Liver (tissue), 9 donors: ENCODE measurements around the gene COL3A1. TPM values are rescaled to one million over a fixed set of nuclear protein-coding genes. Genes with fewer than 3 reads are reported as not detected.

ENCODE experiments used
- DNase-seq: peaks from one replicate; pipeline ENCODE4 v3.0.0-alpha.2; 2017; ENCODE audit warnings: low spot score
- H3K27ac ChIP-seq, 2 donors: one replicate each; pipeline ENCODE4 v1.7.0; 2013; ENCODE audit warnings: inconsistent platforms in 2 of 2, low read length in 2 of 2, control low read depth in 1 of 2, low read depth in 1 of 2, mild to moderate bottlenecking in 1 of 2
- H3K27me3 ChIP-seq, 4 donors: one replicate each; pipeline versions ENCODE4 v1.6.1 to v1.7.0; 2013; ENCODE audit warnings: low read length in 3 of 4, inconsistent platforms in 1 of 4, mild to moderate bottlenecking in 1 of 4, moderate library complexity in 1 of 4; ENCODE audit not compliant: control insufficient read depth in 4 of 4, insufficient read depth in 4 of 4
- H3K36me3 ChIP-seq, 4 donors: one replicate each; pipeline versions ENCODE4 v1.6.1 to v1.7.0; 2013; ENCODE audit warnings: low read length in 3 of 4, mild to moderate bottlenecking in 3 of 4, low read depth in 1 of 4, moderate library complexity in 1 of 4; ENCODE audit not compliant: control insufficient read depth in 4 of 4, insufficient read depth in 3 of 4
- H3K4me1 ChIP-seq, 4 donors: one replicate each; pipeline versions ENCODE4 v1.6.1 to v1.7.0; 2013; ENCODE audit warnings: low read length in 3 of 4, mild to moderate bottlenecking in 3 of 4, moderate library complexity in 1 of 4; ENCODE audit not compliant: control insufficient read depth in 4 of 4, insufficient read depth in 4 of 4
- H3K4me3 ChIP-seq, 3 donors: one replicate each; pipeline versions ENCODE4 v1.6.1 to v1.7.0; 2013; ENCODE audit warnings: low read length in 3 of 3, control low read depth in 1 of 3, low read depth in 1 of 3, mild to moderate bottlenecking in 1 of 3
- H3K9ac ChIP-seq, 2 donors: one replicate each; pipeline ENCODE4 v1.7.0; 2013; ENCODE audit warnings: low read length in 2 of 2, mild to moderate bottlenecking in 2 of 2, moderate library complexity in 2 of 2, control low read depth in 1 of 2, low read depth in 1 of 2
- H3K9me3 ChIP-seq, 4 donors: one replicate each; pipeline versions ENCODE4 v1.6.1 to v1.7.0; 2013; ENCODE audit warnings: low read length in 3 of 4; ENCODE audit not compliant: control insufficient read depth in 4 of 4
- EGR1 ChIP-seq, 2 donors: IDR thresholded peaks; 2 replicates each; pipeline ENCODE4 v1.6.1; 2016 to 2018; ENCODE audit warnings: antibody characterized with exemption in 2 of 2, low read depth in 2 of 2
- FOXA1 ChIP-seq: IDR thresholded peaks from 2 replicates; pipeline ENCODE4 v1.6.1; 2016; ENCODE audit warnings: antibody characterized with exemption
- HNF4G ChIP-seq: IDR thresholded peaks from 2 replicates; pipeline ENCODE4 v1.6.1; 2016; ENCODE audit warnings: antibody characterized with exemption
- JUND ChIP-seq, 2 donors: IDR thresholded peaks; 2 replicates each; pipeline ENCODE4 v1.6.1; 2016; ENCODE audit warnings: antibody characterized with exemption in 2 of 2
- NR2F2 ChIP-seq: IDR thresholded peaks from 2 replicates; pipeline ENCODE4 v1.6.1; 2016; ENCODE audit warnings: antibody characterized with exemption
- REST ChIP-seq: IDR thresholded peaks from 2 replicates; pipeline ENCODE4 v1.6.1; 2016; ENCODE audit warnings: antibody characterized with exemption, mild to moderate bottlenecking
- RXRA ChIP-seq, 2 donors: IDR thresholded peaks; 2 replicates each; pipeline ENCODE4 v1.6.1; 2017 to 2018; ENCODE audit warnings: antibody characterized with exemption in 2 of 2, mild to moderate bottlenecking in 1 of 2
- SP1 ChIP-seq: IDR thresholded peaks from 2 replicates; pipeline ENCODE4 v1.6.1; 2018; ENCODE audit warnings: antibody characterized with exemption, mild to moderate bottlenecking
- ZBTB33 ChIP-seq: IDR thresholded peaks from 2 replicates; pipeline ENCODE4 v1.6.1; 2016; ENCODE audit warnings: antibody characterized with exemption
- WGBS: extraction: QIAGEN DNeasy Blood & Tissue Kit; methylation state at CpG from one replicate; pipeline ENCODE4 v1.1.7; 2013; 5-methylcytosine and 5-hydroxymethylcytosine counted together
- polyA plus RNA-seq, 2 donors: library from polyadenylated mRNA; stranded (reverse) in 1 of 2; unstranded in 1 of 2; fragments of 200-250 nt in 1 of 2; fragments of >200 nt in 1 of 2; fragmentation: Nextera tagmentation in 1 of 2; extraction: Ambion mirVana in 1 of 2; gene quantifications; one replicate each; pipeline versions ENCODE4 v1.2.1 to v1.2.3, GENCODE V29; 2013 to 2015
- total RNA-seq, 2 donors: library from RNA; depleted of rRNA; stranded (reverse); fragments of >200 nt; gene quantifications; one replicate each; pipeline ENCODE4 v1.2.3, GENCODE V29; 2014
- donor health status: healthy.
- donor health status: healthy.
- donor health status: healthy.
- donor health status: healthy.
- donor health status: healthy.

COL3A1 gene
- total and polyA plus RNA-seq, 4 donors: 21.4 to 207 (median 93.3) TPM

- WGBS: 99% methylated on average over 1 of the region's 1 CpG
- Histone ChIP-seq H3K9me3 (no peaks in the 10 kb centered on the region), H3K4me1 (peaks cover 0 to 2% (median 0%) of the 10 kb centered on the region in 4 donors), H3K4me3 (no peak overlapping the region), H3K9ac (no peak overlapping the region), H3K36me3 (peaks cover 0 to 2% (median 0%) of the 10 kb centered on the region in 4 donors), H3K27ac (no peak overlapping the region), H3K27me3 (no peaks in the 10 kb centered on the region)
- DNase-seq: no peak
- TF ChIP-seq HNF4G: no peak
- no peak for TF ChIP-seq EGR1 (IDR thresholded peaks at IDR 0.05; ENCODE audit: low read depth in 2 of 2)
- TF ChIP-seq NR2F2: no peak
- no peak for TF ChIP-seq RXRA (IDR thresholded peaks at IDR 0.05)
- TF ChIP-seq FOXA1: no peak
- TF ChIP-seq SP1: no peak
- TF ChIP-seq JUND (IDR thresholded peaks at IDR 0.05): no peak
- no peak for TF ChIP-seq REST
Observed at GRCh38 chr2:189049709-189050164, 75.6 kb downstream of the COL3A1 start.

GRCh38 chr2:189050165-189050712, 76.1 kb downstream of the COL3A1 start:
- Histone ChIP-seq H3K9me3 (no peaks in the 10 kb centered on the region), H3K27ac (no peak overlapping the region), H3K9ac (no peak overlapping the region), H3K4me3 (no peak overlapping the region), H3K27me3 (no peaks in the 10 kb centered on the region), H3K4me1 (peaks cover 0 to 2% (median 0%) of the 10 kb centered on the region in 4 donors), H3K36me3 (peaks cover 0 to 2% (median 0%) of the 10 kb centered on the region in 4 donors)
- no peak for TF ChIP-seq ZBTB33
- TF ChIP-seq REST: no peak
- no peak for TF ChIP-seq NR2F2
- DNase-seq: no peak
- WGBS: 44% methylated on average over 7 of the region's 7 CpGs
